Activated CD8-positive, alpha-beta T cell treated with anti-CD3 and anti-CD28 coated beads for 36 hours (primary cell): Measurements from ENCODE around the gene SLC39A9. TPM values are rescaled to one million over a fixed set of nuclear protein-coding genes. Genes with fewer than 3 reads are reported as not detected.
"Not testable (repeated sequence)": the region's sequence is repeated elsewhere in the genome, so short reads cannot be mapped to it uniquely, and the experiment has no call there.

ENCODE experiments used
- ATAC-seq: fragments of 200-7000 bp; cut with Tn5 transposase; one replicate; pipeline ENCODE4 v1.10.0; 2021; ENCODE audit warnings: mild to moderate bottlenecking, moderate library complexity
- CTCF ChIA-PET: fragments of 350-600 bp; sonication (Branson Sonifier 250); formaldehyde crosslinking; loops from one replicate; lab custom pipeline; 2021; ENCODE audit warnings: antibody characterized with exemption; lab: Charles Lee
- POLR2A ChIA-PET: fragments of 350-600 bp; sonication (Branson Sonifier 250); formaldehyde crosslinking; loops from one replicate; lab custom pipeline; 2021; ENCODE audit warnings: antibody characterized with exemption; lab: Charles Lee
- DNase-seq: peaks from one replicate; pipeline ENCODE4 v3.0.0-alpha.2; 2020
- H3K27ac Mint-ChIP-seq: one replicate; pipeline ENCODE4 v1.8.0; 2021; ENCODE audit warnings: mild to moderate bottlenecking, mixed read lengths
- H3K27me3 Mint-ChIP-seq: one replicate; pipeline ENCODE4 v1.8.0; 2021; ENCODE audit warnings: mixed read lengths
- H3K36me3 Mint-ChIP-seq: one replicate; pipeline ENCODE4 v1.8.0; 2021; ENCODE audit warnings: low read depth, mixed read lengths
- H3K4me1 Mint-ChIP-seq: one replicate; pipeline ENCODE4 v1.8.0; 2021; ENCODE audit warnings: low read depth, mixed read lengths
- H3K4me3 Mint-ChIP-seq: one replicate; pipeline ENCODE4 v1.8.0; 2021; ENCODE audit warnings: mild to moderate bottlenecking, moderate library complexity, mixed read lengths
- H3K9me3 Mint-ChIP-seq: one replicate; pipeline ENCODE4 v1.8.0; 2021; ENCODE audit warnings: mixed read lengths
- intact Hi-C: fragments of 100-400 bp; cut with micrococcal nuclease; formaldehyde crosslinking; loops from one replicate; pipeline ENCODE4 v1.10.0; 2022
- total RNA-seq, 2 experiments: library from RNA; stranded (reverse); gene quantifications; one replicate each; pipeline ENCODE4 v1.2.3, GENCODE V29; 2021
- TF ChIP-seq, protein P1 (sequence below): fragments of 200-600 bp; IDR thresholded peaks from one replicate; pipeline ENCODE4 v1.8.0; 2022; ENCODE audit warnings: antibody characterized with exemption, mild to moderate bottlenecking

SLC39A9 gene
- total RNA-seq, 2 experiments from 2014 or later: 39.2 to 41.3 TPM

DNA sequence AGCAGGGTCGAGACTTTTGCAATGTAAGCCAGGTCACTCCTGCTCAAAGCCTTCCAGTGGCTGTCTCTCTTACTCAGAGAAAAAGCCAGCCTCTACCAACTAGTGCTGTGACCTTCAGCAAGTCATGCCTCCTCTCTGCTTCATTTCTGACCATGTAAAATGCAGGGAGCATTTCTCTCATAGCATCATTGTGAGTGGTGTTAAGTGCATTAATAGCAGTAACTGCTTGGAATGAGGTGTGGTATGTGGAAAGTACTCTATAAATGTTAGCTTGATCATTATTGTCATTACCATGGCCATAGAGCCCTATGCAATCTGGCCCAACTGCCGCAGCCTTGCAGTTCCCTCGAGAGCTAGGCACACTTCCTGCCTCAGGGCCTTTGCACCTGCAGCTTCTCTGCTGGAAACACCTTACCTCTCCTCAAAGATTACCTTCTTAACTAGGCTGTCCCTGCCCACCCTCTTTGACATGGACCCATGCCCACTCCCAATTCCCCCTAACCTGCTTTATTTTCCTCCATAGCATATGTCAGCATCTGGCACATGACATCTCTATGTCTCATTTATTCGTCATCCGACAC is 96.9 kb downstream of the SLC39A9 start:
- no peaks in the 10 kb centered on the region for H3K4me1 Mint-ChIP-seq
- no peaks in the 10 kb centered on the region for H3K36me3 Mint-ChIP-seq

DNA sequence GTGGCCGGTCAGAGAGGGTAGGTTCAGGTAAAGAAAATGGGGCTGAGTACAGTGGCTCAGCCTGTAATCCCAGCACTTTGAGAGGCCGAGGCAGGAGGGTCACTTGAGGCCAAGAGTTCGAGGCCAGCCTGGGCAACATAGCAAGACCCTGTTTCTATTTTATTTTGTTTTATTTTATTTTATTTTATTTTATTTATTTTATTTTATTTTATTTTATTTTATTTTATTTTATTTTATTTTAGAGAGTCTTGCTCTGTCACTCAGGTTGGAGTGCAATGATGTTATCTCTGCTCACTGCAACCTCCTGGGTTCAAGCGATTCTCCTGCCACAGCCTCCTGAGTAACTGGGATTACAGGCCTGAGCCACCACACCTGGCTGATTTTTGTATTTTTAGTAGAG is 99.4 kb downstream of the SLC39A9 start:
- POLR2A ChIA-PET, H3K9me3 Mint-ChIP-seq, H3K36me3 Mint-ChIP-seq, CTCF ChIA-PET, H3K4me3 Mint-ChIP-seq, intact Hi-C loops, H3K27ac Mint-ChIP-seq, DNase-seq, H3K27me3 Mint-ChIP-seq, H3K4me1 Mint-ChIP-seq, ATAC-seq: not testable (repeated sequence)

More for the DNA sequence above, 96.9 kb downstream of the SLC39A9 start:
- CTCF ChIA-PET: no interaction called here
- Mint-ChIP-seq H3K9me3 (no peaks in the 10 kb centered on the region), H3K27me3 (no peaks in the 10 kb centered on the region), H3K4me3 (no peak overlapping the region), H3K27ac (no peak overlapping the region)
- POLR2A ChIA-PET: no interaction called here
- TF ChIP-seq, protein P1, sequence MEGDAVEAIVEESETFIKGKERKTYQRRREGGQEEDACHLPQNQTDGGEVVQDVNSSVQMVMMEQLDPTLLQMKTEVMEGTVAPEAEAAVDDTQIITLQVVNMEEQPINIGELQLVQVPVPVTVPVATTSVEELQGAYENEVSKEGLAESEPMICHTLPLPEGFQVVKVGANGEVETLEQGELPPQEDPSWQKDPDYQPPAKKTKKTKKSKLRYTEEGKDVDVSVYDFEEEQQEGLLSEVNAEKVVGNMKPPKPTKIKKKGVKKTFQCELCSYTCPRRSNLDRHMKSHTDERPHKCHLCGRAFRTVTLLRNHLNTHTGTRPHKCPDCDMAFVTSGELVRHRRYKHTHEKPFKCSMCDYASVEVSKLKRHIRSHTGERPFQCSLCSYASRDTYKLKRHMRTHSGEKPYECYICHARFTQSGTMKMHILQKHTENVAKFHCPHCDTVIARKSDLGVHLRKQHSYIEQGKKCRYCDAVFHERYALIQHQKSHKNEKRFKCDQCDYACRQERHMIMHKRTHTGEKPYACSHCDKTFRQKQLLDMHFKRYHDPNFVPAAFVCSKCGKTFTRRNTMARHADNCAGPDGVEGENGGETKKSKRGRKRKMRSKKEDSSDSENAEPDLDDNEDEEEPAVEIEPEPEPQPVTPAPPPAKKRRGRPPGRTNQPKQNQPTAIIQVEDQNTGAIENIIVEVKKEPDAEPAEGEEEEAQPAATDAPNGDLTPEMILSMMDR: no peak
- DNase-seq (no peak), ATAC-seq (no peak)
- intact Hi-C loops: no loop called here

DNA sequence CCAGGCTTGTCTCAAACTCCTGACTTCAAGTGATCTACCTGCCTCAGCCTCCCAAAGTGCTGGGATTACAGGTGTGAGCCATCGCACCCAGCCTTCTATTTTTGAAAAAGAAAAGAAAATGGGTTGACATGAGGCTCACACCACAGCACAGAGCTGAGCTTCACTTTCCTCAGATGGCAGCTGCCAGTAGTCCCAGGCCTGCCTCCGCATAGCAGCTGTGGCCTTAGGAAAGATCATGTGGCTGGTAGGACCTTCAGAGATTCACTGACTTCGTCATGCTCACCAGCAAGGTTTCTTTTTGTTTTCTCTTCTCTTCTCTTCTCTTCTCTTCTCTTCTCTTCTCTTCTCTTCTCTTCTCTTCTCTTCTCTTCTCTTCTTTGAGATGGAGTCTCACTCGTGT is 99.8 kb downstream of the SLC39A9 start:
- H3K4me1 Mint-ChIP-seq, POLR2A ChIA-PET, CTCF ChIA-PET, H3K27ac Mint-ChIP-seq, H3K27me3 Mint-ChIP-seq, H3K36me3 Mint-ChIP-seq, H3K4me3 Mint-ChIP-seq, ATAC-seq, intact Hi-C loops, DNase-seq, H3K9me3 Mint-ChIP-seq: not testable (repeated sequence)

DNA sequence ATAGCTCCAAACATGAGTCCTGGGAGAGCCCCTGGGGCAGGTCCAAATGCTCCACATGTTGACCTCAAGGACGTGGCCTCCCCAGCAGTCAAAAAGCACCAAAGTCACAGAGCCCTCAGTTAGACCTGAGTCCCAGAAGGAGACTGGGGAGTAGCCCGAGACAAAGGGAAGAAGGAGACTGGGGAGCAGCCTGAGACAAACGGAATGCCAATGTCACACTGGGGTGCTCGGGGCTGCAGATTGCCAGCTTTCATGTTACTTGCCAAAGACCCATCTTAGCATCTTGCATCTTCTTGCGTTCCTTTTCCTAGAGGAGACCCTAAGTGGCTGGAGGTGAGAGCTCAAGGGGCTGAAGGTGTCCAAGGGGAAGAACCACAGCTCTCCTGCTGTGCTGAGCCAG is 100.9 kb downstream of the SLC39A9 start:
- CTCF ChIA-PET: interaction anchor here (1.3 kb wide), 1 partner anchor 9 kb away, joined by 3 read pairs; no protein-coding TSS in a partner anchor
- intact Hi-C loops: no loop called here
- no peaks in the 10 kb centered on the region for H3K4me1 Mint-ChIP-seq

DNA sequence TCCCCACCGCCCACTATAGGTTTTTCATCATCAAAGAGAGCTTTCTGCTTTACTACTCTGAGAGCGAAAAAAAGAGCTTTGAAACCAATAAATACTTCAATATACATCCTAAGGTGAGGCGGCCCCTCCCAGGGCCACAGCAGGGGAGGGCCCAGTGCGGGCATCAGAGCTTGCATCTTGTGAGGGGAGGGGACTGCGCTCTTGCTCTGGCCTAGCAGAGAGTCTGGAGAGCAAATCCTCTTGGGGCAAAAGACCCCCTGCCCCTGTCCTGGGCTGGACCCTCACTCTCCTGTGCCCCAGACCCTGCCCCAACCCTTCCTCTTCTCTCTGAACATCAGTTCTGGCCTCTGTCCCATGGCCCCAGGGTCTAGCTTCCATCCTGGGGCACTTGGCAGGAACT is 101.6 kb downstream of the SLC39A9 start:
- ChIA-PET CTCF (interaction anchor here (1.3 kb wide), 1 partner anchor 9 kb away, joined by 3 read pairs; no protein-coding TSS in a partner anchor), POLR2A (interaction anchor here (1.1 kb wide), 1 partner anchor 11 kb away, joined by 3 read pairs; no protein-coding TSS in a partner anchor)
- no peaks in the 10 kb centered on the region for H3K27me3 Mint-ChIP-seq
- H3K27ac Mint-ChIP-seq: no peak overlapping the region
- H3K4me1 Mint-ChIP-seq: no peaks in the 10 kb centered on the region
- no peaks in the 10 kb centered on the region for H3K36me3 Mint-ChIP-seq
- DNase-seq: no peak
- intact Hi-C loops: no loop called here
- H3K4me3 Mint-ChIP-seq: no peak overlapping the region
- TF ChIP-seq, protein P1: no peak
- H3K9me3 Mint-ChIP-seq: no peaks in the 10 kb centered on the region
- ATAC-seq: no peak

More for the DNA sequence above, 100.9 kb downstream of the SLC39A9 start:
- H3K4me3 Mint-ChIP-seq: no peak overlapping the region
- no peaks in the 10 kb centered on the region for H3K27me3 Mint-ChIP-seq
- ATAC-seq: no peak
- DNase-seq: no peak
- TF ChIP-seq, protein P1: no peak
- no peaks in the 10 kb centered on the region for H3K36me3 Mint-ChIP-seq
- no peaks in the 10 kb centered on the region for H3K9me3 Mint-ChIP-seq
- POLR2A ChIA-PET: interaction anchor here (1.1 kb wide), 1 partner anchor 12 kb away, joined by 3 read pairs; no protein-coding TSS in a partner anchor
- no peak overlapping the region for H3K27ac Mint-ChIP-seq

DNA sequence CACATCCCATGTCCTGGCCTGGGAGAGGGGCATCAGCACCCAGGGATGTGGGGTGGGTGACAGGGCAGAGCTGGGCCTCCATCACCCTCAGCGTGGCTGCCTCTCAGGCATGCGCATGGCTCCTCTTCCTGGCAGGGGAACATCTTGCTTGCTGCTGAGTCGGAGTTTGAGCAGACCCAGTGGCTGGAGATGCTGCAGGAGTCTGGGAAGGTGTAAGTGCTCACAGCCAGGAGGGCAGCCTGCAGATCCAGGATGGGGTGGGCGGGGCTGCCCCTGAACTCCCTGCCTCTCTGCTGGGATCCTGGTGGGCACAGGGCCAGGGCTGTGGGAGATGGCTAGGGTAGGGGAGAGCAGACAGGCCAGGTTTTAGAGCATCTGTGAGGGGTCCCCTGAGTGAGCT is 102.2 kb downstream of the SLC39A9 start:
- Mint-ChIP-seq H3K27me3 (no peaks in the 10 kb centered on the region), H3K36me3 (no peaks in the 10 kb centered on the region), H3K9me3 (no peaks in the 10 kb centered on the region), H3K27ac (no peak overlapping the region), H3K4me1 (no peaks in the 10 kb centered on the region), H3K4me3 (no peak overlapping the region)
- DNase-seq (no peak), ATAC-seq (no peak)
- intact Hi-C loops: no loop called here
- CTCF ChIA-PET: no interaction called here
- POLR2A ChIA-PET: no interaction called here
- TF ChIP-seq, protein P1: no peak
